Epithelial cell of proximal tubule (primary cell): ENCODE results near the gene SH3PXD2A. TPM values are rescaled to one million over a fixed set of nuclear protein-coding genes. Genes with fewer than 3 reads are reported as not detected.

Experiments used
- DNase-seq: peaks from one replicate; pipeline ENCODE4 v3.0.0-alpha.2; 2011; ENCODE audit warnings: low read depth
- H3K4me3 ChIP-seq: 2 replicates; pipeline ENCODE4 v1.5.1; 2011; ENCODE audit warnings: low read depth, mild to moderate bottlenecking, low read length
- CTCF ChIP-seq: conservative IDR thresholded peaks from 2 replicates; pipeline ENCODE4 v1.5.1; 2012; ENCODE audit warnings: low read depth, mild to moderate bottlenecking, low read length
- total RNA-seq: library from RNA; depleted of rRNA; stranded (reverse); fragments of >200 nt; gene quantifications from 2 replicates; pipeline ENCODE4 v1.2.3, GENCODE V29; 2015

SH3PXD2A gene
- total RNA-seq, 1 donor from 2014 or later, result 5.8 TPM

DNA sequence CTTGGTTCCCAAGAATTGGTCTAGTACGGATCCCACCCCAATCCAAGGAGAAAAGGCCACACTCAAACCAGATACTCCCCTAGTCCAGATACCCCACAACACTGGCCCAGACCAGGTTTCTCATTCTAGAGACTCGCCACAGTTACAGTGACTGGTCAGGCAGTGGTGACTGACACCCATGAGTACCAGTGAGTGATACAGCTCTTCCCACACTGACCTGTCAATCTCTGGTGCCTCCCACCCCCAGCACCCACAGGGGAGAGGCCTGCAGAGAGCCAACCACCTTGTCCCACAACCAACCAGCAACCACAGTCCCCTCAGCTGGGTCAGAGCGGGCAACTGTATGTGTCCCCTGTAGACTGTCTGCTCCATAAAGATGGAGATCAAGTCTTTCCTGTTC is 209.1 kb downstream of the SH3PXD2A start:
- DNase-seq, result no peak
- no peak overlapping the region for H3K4me3 ChIP-seq
- TF ChIP-seq CTCF, result no peak

DNA sequence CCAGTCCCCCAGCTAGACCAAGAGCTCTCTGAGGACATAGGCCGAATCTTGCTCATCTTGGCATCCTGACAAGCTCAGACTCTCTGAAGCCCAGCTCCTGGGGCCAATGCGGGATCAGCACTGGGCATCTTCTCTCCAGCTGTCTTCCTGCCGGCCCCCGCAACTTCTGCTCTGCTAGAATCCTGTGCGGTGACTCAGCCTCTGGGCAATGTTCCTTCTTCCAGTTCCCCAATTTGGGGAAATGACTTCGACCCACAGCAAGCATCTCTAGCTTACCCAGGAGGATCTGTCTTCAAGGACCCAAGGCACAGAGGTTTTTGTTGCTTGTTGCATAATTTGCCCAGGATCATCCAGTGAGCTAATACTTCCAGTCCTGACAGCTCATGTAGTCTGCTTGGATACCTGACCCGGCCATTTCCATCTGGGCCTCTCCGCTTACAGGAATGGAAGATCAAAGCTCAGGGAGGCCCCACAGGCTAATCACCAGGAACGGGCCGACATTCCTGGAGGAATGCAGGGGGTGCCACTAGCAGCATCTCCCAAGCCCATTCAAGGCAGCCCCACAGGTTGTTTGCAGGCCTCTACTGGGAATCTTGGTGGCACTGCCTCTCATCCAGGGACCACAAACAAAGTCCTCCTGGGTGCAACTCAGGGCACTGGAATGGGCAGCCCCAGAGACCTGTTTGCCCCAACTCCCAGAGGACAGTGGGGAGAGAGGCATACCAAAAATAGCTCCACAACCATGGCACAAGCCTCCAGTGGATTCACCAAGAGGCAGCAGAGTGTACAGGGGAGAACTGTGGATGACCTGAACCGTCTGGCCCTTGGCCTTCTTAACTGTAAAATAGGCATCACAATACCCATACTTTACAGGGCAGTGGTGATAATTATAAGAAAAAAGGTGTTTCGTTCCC is 210.0 kb downstream of the SH3PXD2A start:
- DNase-seq, result no peak
- no peak overlapping the region for H3K4me3 ChIP-seq
- no peak for TF ChIP-seq CTCF

- H3K4me3 ChIP-seq, result no peak overlapping the region
- no peak for TF ChIP-seq CTCF
- DNase-seq, result no peak
These were observed 212.0 kb downstream of the SH3PXD2A start for GRCh38 chr10:103643381-103643780.

GRCh38 chr10:103641326-103641725 is 214.1 kb downstream of the SH3PXD2A start:
- no peak overlapping the region for H3K4me3 ChIP-seq
- DNase-seq, result no peak
- no peak for TF ChIP-seq CTCF

- no peak for TF ChIP-seq CTCF
- no peak overlapping the region for H3K4me3 ChIP-seq
- DNase-seq, result no peak
These were observed 214.8 kb downstream of the SH3PXD2A start for GRCh38 chr10:103640436-103641181.

DNA sequence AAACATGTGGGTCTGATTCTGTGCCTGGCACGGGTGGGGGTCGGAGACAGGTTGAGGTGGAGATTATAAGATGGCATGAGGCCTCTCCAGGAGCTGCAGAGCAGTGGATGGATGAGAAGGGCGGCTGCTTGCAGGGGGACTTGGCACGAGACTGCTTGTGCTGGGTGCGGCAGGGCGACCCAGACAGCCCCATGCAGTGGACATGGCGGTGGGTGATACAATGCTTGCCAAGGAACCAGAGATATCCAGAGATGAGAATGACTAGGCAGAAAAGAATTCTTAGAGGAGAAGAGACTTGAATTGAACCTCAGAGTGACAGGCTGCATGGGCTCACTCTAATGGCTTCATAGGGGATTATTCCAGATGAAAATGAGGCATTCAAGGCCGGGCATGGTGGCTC is 216.4 kb downstream of the SH3PXD2A start:
- no peak for DNase-seq
- no peak for TF ChIP-seq CTCF

More for the DNA sequence above, 216.4 kb downstream of the SH3PXD2A start:
- H3K4me3 ChIP-seq, result no peak overlapping the region
